Measurements from ENCODE around the gene RILP.

- TF ChIP-seq CTCF (conservative IDR thresholded peaks at IDR 0.05 in 1 of 2, IDR thresholded peaks at IDR 0.05 in 1 of 2; ENCODE audit: low read depth in 1 of 2, low read length in 2 of 2), result no peak
- TF ChIP-seq EZH2 (IDR thresholded peaks at IDR 0.05; ENCODE audit: low read length, missing control alignments), result no peak
Observed at GRCh38 chr17:1625581-1625980, 24.1 kb downstream of the RILP start.
